ENCODE measurements around the gene SLC2A1.

Gene SLC2A1

DNA sequence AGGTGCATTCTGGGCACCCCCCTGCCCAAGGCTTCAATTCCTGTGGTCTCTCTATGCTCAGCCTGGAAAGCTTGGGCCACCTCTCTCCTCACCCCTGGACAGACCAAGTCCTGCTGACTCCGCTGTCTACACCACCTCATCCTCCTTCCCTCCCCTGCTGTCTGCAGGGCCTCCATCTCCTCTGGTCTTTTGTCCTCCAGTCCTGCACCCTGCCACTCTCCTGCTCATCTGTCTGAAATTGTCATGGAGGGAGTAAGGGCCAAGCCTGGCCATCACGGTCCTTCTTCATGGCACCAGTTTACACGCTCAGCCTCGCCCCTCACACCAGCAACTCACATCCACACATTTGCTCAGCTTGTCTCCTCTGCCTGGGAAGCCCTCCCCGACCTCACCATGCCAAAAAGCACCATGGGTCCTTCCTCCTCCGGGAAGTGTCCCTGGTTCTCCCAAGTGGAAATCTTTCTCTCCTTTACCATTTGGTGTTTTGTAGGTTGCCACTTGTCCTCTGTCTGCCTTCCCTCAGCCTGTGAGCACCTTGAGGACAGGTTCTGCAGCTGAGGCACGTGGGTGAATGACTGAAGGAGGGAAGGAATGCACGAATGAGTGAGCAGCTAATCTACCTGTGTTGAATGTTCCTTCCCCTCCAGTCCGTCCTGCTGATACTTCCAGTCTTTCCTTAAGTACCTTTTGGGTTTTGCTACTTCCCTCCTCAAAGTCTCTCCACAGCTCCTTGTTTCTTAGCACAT lies 2.1 kb upstream of the SLC2A1 start:
- DNase-seq (ENCODE audit: low read depth), result no peak

DNA sequence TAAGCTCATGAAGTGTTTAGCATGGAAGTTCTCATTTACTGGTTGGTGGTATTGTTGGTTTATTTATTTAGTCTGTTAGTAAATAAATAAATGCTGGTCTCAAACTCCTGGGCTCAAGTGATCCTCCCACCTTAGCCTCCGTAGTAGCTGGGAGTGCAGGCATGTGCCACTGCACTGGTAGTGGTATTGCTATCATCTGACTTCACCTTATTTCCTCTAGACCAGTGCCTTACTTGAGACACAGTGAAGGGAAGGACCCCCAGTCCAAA lies 1.4 kb upstream of the SLC2A1 start:
- DNase-seq (ENCODE audit: low read depth), result no peak

DNA sequence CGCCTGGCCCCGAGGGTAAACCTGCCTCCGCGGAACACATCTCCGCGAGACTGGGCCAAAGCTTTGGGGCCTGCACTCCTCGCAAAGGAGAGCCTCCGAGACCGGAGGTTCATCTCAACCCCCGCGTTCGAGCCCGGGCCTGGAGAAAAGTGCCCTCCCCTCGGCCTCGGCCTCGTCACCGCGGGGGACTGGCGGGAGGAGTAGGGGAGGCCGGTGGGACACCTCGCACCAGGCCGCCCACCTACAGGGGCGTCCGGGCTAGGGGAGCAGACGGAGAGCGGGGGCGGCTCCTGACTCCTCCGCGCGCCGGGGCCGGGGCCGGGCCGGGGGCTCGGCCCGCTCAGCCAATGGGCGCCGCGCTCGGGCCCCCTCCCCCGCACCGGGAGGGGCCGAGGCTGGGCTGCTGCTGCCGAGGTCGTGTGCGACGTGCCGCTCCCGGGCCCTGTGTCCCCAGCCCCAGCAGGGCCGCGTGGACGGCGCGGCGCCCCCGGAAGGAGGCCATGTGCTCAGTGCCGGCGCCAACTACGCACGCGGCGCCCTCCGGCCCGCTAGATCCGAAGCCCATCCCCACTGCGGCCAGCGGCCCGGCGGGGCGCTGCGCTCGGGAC lies 684 bp downstream of the SLC2A1 start:
- peak; percentile 52 for DNase-seq (ENCODE audit: low read depth)

DNA sequence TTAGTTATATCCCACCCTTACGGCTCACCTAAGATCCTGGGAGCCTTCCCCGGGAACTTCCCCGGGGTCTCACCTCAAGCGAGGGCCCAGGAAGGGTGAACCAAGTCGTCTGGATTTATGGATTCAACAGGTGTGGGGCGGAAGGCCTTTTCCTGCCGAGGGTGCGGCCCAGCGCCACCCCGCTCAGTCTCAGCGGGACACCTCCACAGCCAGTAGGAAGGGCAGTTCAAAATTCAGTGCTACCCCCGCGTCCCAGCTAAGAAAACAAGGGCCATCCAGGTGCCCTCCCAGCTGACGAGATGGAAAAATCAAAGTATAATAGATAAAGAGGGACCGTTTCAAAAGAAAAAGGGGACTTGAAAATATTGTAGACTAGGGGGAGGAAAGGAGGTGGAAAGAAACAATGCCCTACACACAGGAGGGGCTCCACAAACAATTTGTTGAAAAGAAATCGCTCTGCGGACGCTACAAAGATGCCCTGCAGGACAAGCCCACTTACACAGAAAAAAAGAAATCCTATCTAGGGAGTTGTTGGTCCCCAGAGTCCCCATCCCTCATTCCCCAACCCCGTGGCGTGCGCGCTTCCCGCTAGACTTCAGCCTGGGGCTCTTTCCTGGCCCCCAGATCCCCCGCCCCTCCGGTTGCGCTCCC lies 1.3 kb downstream of the SLC2A1 start:
- no peak for DNase-seq (ENCODE audit: low read depth)

DNA sequence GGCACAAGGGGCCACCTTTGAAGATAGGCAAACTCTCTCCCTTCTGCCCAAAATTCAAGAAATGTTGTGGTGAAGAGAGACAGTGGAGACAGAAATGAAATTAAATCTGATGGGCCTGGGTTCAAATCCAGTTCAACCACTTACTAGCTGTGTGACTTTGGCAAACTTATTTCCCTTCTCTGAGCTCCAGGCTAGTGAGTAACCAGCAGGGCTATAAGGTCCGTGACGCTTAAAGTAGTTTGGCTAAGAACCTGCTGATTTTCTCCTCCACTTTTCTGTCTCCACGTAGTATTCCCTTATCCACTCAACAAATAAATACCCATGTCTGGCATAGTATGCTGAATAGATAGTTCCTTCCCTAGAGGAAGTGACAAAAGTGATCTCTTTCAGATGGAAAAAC lies 1.9 kb downstream of the SLC2A1 start:
- no peak for DNase-seq (ENCODE audit: low read depth)

DNA sequence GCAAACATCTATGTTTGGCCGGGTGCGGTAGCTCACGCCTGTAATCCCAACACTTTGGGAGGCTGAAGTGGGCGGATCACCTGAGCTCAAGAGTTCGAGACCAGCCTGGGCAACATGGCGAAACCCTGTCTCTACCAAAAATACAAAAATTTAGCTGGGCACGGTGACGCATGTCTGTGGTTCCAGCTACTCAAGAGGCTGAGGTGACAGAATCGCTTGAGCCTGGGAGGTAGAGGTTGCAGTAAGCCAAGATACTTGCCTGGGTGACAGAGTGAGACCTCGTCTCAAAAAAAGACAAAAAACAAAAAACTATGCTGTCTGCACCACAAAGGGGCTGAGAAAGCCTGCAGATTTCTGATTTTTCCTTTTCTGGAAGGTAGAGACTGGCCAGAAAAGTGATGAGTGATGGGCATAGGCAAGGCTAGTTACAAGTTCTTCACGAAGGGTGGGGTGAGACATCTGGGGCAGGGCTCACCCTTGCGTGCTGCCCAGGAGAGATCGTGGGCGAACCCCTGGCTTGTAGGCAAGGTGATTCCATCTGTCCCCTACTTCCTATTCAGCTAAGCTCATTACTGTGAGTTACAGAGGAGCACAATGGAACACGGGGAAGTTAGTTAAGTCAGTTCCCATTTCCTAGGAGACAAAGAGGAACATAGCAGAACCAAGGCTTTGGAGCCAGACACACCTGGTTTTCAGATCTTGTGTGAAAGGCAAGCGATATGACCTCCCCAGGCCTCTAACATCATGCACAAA lies 3.2 kb downstream of the SLC2A1 start:
- DNase-seq (ENCODE audit: low read depth), result no peak

DNA sequence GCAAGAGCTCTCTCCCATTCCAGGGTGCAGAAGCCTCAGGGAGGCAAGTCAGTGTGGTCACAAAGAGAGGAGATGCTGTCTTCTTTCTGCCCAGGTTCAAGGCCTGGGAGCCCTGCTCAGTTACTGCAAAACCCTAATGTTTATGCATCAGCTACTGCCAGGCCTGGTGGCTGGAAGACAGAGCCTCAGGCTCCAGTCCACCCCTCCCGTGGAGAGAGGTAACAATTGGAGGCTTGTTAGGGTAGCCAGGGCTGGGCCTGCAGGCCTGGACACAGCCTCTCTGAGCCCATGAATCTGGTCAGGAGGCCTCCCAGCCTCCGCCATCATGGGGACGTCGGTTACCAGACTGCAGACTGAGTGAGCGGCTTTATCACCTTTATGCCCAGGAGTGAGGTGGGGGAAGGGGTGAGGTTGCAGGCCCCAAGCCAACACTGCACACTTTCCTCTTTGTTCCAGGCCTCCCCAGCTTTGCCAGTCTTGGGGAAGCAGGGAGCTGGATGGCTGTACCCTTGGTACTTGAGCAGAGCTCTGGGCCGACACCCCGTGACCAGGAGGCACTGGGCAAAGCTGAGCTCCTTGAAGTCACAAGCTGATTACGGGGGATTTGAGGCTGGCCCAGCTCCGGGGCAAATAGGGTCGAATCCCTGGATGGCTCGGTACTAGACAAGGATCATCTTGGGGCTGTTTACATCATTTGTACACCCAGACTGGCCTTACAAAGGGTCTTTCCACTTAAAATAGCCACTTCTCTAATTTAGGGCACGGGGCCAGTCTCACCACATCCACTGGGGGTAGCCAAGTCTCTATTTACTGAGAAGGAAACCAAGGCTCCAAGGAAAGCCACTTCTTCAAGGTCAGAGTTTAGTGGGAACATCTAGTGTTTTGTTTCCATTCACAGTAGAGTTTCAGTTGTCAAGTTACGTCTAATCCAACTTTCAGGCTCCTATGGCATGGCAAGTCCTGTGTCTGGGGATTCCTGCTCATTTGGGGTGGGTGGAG lies 5.2 kb downstream of the SLC2A1 start:
- DNase-seq (ENCODE audit: low read depth), result no peak

DNA sequence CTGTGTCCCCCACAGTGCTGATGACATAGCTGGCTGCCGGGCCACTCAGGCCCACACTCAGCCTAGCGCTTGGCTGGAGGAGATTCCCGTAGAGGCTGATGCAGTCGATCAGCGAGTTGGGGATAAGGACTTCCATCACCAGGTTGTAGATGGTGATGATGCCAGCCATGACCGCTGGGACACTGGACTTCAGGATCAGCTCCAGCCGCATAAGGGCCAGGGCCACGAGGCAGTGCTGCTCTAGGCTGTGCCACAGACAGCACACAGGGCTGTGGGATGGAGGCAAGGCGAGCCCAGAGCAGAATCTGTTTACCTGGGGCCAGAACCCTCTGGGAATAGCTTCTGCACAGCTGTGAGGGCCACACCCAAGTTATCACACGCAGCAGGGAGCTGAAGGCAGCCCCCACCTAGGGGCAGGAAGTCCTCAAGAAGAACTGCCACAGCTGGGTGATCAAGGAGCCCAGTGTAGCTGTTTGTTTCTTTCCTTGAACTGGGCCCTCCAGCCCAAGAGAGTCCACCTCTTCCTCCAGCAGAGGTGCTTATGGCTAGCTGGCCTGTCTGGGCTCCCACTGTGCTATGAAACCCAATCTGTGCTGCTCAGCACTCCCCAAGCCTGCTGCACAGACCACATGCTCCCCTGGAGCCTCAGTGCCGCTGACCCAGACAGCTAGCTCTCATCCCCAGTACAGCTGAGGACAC lies 6.2 kb downstream of the SLC2A1 start:
- no peak for DNase-seq (ENCODE audit: low read depth)

DNA sequence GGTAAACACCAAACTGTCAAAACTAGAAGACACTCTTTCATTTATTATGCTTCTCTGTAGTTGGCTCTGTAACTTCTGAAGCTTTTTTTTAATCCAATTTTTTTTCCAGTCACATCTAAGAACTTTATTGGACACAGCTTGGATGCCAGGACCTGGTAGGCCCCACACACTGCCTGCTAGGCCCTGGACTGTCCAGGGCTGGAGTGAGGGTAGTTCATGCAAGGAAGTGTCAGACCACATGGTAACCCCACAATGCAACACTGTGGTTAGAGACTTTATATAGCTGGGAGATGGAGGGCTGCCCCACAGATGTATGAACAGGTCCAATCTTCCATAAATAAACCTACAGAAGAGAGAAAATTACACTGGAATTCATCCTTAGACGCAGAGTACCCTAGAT lies 7.1 kb downstream of the SLC2A1 start:
- no peak for DNase-seq (ENCODE audit: low read depth)

DNA sequence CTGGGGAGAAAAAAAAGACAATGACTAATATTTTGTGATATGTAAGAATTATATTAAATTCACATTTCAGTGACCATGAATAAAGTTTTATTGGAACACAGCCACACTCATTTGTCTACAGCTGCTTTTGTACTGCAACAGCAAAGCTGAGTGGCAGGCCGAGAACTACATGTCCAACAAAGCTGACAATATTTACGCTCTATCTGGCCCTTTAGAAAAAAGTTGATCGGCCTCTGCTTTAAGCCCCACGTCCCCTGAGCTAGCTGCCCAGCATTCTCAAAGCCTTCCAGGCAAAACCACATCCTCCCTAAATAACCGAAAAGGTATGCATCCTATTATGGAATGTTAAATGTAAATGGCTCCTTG lies 8.6 kb downstream of the SLC2A1 start:
- no peak for DNase-seq (ENCODE audit: low read depth)

DNA sequence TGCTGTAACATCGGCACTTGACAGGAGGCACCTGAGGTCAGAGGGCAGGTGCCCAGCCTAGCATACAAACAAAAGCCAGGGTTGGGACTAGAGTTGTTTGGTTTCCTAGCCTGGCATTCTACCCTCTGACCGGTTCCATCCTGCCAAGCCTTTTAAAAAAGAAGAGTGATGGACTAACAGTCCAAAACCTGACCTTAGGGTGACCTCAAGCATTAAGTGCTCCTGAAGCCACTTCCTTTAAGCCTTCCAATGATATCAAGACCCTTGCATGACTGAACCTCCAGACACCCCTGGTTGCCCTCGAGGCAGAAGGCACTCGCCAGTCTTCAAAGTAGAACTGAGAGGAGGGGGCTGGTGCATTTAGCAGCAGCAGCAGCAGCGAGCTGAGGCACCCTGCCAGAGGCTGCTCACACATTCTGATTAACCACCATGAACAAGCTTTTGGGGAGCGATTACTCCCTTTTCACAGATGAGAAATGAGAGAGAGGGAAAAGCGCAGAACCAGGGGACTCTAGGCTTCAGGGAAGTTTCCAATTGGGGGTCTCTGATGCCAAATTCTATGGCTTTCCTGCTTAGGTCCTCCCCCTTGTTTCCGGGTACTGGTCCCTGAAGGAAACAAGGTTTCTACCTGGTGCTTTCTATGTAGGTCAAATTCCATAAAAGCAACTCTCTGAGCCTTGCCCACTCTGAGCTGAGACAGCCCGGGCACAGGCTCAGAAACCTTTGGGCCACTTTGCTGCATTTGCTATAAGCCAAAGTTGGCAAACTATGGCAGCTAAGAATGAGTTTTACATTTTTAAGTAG lies 9.2 kb downstream of the SLC2A1 start:
- no peak for DNase-seq (ENCODE audit: low read depth)

DNA sequence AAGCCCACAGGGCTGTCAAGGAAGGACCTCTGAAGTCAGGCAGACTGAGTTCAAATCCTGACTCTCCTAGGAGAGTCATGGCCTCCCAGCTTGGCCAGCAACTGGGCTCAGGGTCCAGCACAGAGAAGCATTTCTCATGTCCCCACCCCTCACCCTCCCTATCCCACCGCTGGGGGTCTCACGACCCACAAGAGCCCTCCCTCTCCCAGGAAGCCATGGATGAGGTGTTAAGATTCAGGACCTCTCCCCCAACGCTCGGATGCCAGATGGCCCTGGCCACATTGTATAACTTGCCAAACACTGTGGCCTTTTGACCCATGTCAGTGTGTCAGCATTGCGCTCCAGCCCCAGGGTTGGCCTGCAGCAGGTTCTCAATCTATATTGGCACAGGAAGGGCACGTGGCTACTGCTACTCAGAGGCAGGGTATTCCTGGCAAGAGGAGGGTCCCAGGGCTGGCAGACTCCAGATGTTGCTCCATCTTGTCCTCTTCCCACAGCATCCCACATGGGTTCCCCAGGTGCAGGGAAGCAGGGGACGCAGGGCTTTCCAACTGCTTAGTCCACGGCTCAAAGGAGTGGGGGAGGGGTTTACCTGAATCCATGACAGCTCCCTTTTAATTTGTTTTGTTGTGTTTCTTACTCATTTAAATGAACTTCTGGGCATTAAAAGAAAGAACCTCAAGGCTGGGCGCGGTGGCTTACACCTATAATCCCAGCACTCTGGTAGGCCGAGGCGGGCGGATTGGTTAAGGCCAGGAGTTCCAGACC lies 10.5 kb downstream of the SLC2A1 start:
- no peak for DNase-seq (ENCODE audit: low read depth)

DNA sequence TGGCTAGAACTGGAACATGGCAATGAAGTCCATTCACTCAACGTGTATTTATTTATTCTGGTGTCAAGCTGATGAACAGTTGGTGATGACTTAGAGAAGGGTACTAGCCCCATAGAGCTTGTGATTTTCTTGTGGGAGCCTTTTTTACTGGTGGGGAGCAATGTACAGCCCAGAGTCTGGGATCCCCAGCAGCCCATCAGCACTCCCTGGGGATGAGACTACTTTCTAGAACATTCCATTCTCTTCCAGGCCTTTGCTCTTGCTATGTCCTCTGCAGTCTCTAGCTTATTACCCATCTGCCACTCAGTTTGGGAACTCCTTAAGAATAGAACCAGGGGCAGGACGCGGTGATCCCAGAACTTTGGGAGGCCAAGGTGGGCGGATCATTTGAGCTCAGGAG lies 11.6 kb downstream of the SLC2A1 start:
- DNase-seq (ENCODE audit: low read depth), result no peak

DNA sequence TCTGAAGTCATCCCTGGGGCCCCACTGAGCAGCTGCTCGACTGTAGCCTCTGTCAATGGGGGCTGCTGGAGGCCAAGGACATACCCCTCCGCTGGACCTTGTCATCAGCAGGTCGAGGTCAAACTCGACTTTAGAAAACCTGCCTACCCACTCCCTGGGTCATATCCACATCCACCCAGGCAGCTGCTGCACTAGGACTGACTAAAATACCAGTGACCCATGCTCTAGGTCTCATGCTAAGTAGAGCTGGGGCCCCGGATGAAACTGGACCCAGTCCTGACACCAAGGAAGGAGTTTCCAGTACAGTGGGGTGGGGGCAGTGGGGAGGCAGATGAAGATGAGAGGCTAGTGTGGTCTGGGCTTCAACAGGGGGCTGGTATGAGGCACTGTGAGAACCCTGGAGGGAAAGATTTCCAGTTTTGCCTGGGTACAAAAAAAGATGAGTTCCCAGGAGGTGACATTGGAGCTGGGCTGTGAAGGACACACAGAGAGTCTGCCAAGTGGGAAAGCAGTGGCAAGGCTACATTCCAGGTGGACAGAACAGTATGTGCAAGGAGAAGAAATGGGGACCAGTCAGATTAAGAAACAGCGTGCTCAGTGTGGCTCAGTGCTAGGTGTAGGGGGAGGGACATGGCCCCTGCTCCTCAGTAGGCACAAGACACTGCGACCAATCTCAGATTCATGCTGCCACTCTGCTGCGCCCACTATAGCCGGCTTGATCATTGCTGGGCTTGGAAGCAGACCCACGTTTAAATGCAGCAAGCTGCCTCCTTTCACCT lies 12.4 kb downstream of the SLC2A1 start:
- no peak for DNase-seq (ENCODE audit: low read depth)

DNA sequence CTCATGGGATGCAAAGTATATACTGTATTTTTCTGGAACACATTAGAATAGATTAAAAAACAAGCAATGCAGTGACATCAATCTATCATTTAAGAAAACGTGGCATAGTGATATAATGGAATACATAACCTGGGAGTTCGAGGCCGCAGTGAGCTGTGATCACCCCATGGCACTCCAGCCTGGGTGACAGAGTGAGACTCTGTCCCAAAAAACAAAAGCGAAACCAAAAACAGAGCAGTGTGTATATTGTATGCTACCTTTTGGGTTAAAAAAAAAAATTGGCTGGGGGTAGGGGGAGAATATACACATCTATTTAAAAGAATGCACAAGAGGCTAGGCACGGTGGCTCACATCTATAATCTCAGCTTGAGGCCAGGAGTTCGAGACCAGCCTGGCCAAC lies 13.5 kb downstream of the SLC2A1 start:
- no peak for DNase-seq (ENCODE audit: low read depth)

DNA sequence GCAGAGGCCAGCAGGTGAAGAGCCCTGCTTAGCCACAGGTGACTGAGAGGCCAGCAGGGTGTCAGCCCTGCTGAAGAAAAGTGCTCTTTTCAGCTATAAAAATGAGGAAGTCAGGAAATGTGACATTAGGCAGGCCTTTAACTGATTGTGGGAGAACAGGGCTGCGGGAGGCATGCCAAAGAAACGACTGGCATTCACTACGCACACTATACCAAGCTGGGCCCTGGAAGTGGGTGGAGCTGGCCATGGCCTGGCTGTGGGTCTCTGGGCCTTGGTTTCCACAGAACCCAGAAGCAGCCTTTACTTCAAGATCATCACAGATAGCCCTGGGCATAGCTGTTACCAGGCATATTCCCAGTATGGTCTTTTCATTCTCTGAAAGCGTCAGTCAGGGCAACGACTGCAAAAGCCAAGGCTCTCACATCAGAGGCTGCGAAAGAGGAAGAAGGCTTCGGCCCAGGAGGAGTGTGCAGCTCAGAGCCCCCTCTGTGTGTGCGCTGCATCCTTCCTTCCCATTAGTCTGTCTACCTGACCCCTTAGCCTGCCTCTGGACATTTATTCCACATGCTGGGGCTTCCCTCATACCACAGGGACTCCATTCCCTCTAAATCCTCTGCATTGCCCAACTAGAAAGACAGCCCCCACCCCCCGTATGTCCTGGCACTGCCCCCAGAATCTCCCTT lies 14.3 kb downstream of the SLC2A1 start:
- DNase-seq (ENCODE audit: low read depth), result no peak

DNA sequence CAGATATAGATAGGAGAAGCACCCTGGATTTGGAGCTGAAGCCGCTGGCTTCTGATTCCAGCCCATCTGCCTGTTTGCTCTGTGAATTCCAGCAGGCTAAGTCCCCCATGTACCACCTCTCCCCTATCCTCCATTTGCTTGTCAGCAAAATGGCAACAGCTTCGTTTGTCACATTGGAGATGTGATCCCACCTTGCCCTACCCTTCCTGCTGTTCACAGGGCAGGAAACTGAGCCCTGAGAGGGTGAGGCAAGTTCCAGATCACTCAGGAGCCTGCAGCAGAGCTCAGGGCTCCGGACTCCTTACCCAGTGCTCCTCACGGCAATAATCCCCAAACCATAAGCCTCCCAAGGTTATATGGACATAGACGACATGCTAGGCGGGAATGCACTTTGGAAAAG lies 14.9 kb downstream of the SLC2A1 start:
- DNase-seq (ENCODE audit: low read depth), result no peak

DNA sequence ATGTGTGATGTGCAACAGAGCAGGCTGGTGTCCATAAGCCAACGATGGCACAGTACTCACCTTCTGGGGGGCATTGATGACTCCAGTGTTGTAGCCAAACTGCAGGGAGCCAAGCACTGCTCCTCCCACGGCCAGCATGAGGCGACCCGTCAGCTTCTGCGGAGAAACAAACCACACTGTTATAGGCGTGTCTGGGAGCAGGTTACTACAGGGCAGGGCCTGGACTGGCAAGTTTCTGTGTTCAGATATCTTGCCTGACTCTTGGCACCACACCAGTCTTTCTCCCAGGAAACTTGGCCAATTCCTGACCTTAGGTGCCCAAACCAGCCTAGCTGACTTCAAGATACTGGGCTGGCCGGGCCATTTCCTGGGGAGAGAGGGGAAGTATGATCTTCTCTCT lies 15.5 kb downstream of the SLC2A1 start:
- DNase-seq (ENCODE audit: low read depth), result no peak

Measured in activated T-cell treated with anti-CD3 and anti-CD28 coated beads for 24 hours (primary cell).